HG02623 (cell line): ENCODE measurements around the gene SCYL1.

Source experiments
- ATAC-seq: cut with Tn5 transposase; IDR thresholded peaks from one replicate; pipeline ENCODE4 v1.9.1; 2021; ENCODE audit warnings: moderate library complexity; ENCODE audit not compliant: unreplicated experiment

The SCYL1 gene

GRCh38 chr11:65579291-65579690 is 54.4 kb downstream of the SCYL1 start:
- ATAC-seq = no peak

- ATAC-seq = no peak
Measured at GRCh38 chr11:65580031-65580692, 55.3 kb downstream of the SCYL1 start.

- no peak for ATAC-seq
Measured at GRCh38 chr11:65580756-65581155, 55.9 kb downstream of the SCYL1 start.

- no peak for ATAC-seq
Measured at GRCh38 chr11:65581928-65582327, 57.0 kb downstream of the SCYL1 start.

GRCh38 chr11:65583589-65583988 is 58.7 kb downstream of the SCYL1 start:
- no peak for ATAC-seq

- no peak for ATAC-seq
Measured at GRCh38 chr11:65584106-65584505, 59.2 kb downstream of the SCYL1 start.

GRCh38 chr11:65584723-65585171 is 59.9 kb downstream of the SCYL1 start:
- ATAC-seq = no peak

- ATAC-seq = no peak
Measured at GRCh38 chr11:65585396-65586246, 60.7 kb downstream of the SCYL1 start.

GRCh38 chr11:65586247-65586630 is 61.4 kb downstream of the SCYL1 start:
- no peak for ATAC-seq

GRCh38 chr11:65586676-65587075 is 61.8 kb downstream of the SCYL1 start:
- no peak for ATAC-seq
